HG03175 (cell line): ENCODE data around the gene PRSS22.

Experiments
- ATAC-seq: cut with Tn5 transposase; IDR thresholded peaks from one replicate; pipeline ENCODE4 v1.9.1; 2021; ENCODE audit warnings: mild to moderate bottlenecking, moderate library complexity; ENCODE audit not compliant: unreplicated experiment

Gene PRSS22

GRCh38 chr16:2852731-2853507, 5.1 kb downstream of the PRSS22 start:
- ATAC-seq: no peak

GRCh38 chr16:2852003-2852730, 5.8 kb downstream of the PRSS22 start:
- ATAC-seq: no peak

GRCh38 chr16:2848933-2849725, 8.8 kb downstream of the PRSS22 start:
- ATAC-seq: no peak

DNA sequence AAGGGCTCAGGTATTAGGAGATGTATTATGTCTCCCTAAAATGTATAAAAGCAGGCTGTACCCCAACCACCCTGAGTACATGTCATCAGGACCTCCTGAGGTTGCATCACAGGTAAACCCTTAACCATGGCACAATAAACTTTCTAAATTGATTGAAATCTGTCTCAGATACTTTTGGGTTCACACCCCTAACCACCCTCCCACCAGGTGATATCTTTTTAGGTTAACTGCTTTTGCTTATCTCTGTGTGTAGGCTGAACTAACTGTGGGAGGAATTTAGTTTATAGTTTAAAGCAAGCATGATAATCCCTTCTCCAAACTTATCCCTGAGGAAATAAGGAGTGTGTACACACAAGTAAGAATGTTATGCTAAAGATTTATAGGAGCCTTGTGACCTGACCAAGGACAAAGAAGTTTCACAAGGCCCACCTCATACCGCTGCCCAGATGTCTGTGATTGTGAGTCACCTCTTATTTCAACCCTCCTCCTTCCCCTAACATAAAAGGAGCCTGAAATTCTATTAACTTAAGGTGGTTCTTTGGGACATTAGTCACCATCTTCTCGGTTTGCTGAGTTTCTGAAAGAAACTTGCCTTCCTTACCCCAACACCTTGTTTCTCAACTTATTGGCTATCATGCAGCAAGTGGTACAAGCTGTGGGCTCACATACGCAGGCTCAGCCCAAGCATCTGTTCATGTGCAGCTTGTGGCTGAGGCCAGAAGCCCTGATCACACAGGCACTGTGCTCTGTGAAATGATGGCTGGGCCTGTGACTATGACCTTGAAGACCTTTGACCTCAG, 11.3 kb downstream of the PRSS22 start:
- no peak for ATAC-seq

DNA sequence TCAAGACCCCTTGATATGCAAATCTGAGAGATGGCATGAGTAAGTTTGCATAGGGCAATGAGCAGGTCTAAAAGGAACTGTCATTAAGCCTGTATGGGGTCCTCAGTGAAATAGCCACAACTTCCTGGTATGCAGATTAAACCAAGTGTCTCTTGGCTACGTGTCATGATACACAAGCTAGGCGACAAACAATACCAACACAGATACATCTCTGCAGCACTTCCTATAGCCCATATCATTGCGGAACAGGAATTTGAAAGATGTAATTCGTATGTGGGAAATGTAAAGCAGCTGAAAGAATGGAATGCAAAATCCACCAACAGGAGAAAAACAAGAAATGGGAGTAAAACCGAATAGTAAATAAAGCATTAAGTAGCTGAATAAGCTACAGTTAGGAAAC, 12.9 kb downstream of the PRSS22 start:
- no peak for ATAC-seq

DNA sequence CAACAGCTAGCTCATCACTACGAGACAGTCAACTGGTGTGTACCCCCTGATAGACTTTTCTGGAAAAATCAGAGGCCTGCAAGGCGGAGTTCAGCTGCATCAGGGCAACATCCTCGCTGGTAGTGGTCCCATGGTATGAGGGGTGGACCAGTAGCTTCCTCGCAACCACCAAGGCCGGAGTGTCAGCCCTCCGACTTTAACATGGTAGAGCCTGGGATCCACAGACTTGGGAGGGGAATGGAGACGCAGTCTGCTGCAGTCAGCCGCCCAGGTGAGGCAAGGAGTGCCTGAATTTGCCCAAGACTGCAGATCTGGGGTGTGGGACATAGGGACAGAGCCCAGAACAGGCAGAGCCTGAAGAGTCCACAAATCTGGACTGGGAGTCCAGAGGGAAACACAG, 14.4 kb downstream of the PRSS22 start:
- ATAC-seq: no peak

GRCh38 chr16:2842340-2843000, 15.5 kb downstream of the PRSS22 start:
- no peak for ATAC-seq

DNA sequence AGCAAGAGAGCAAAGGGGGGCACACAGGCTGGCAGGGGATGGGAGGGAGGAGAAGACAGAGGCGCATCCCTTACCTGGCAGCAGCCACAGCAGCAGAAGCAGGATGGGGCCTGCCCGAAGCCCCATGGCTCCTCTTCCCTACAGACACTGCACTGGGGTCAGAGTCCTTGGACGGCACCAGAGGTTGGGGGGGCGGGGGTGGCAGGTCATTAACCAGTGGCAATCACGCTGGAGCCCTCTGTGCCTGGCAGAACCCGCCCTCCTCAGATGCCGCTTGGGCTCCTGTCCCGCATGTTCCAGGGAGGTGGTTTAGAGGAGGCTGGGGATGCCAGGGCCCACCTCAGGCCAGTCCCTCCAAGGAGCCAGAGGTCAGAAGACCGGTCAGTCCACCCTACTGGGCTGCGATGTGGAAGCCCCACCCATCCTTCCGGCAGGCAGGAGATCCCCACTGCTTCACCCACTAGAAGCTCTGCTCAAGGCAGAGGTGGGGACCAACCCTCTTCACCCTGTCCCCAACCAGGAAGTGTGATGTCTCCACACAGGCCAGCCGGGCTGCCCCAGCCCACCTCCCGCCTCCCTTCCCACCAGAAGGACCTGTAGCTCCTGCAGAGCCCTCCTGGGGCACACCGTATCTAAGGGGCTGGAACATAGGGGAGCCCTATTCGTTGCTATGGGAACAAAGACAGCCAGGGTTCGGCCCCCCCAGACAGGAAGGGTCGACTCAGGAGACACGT, 16.2 kb downstream of the PRSS22 start:
- no peak for ATAC-seq

- ATAC-seq: no peak
Measured at GRCh38 chr16:2840914-2841313, 17.1 kb downstream of the PRSS22 start.

DNA sequence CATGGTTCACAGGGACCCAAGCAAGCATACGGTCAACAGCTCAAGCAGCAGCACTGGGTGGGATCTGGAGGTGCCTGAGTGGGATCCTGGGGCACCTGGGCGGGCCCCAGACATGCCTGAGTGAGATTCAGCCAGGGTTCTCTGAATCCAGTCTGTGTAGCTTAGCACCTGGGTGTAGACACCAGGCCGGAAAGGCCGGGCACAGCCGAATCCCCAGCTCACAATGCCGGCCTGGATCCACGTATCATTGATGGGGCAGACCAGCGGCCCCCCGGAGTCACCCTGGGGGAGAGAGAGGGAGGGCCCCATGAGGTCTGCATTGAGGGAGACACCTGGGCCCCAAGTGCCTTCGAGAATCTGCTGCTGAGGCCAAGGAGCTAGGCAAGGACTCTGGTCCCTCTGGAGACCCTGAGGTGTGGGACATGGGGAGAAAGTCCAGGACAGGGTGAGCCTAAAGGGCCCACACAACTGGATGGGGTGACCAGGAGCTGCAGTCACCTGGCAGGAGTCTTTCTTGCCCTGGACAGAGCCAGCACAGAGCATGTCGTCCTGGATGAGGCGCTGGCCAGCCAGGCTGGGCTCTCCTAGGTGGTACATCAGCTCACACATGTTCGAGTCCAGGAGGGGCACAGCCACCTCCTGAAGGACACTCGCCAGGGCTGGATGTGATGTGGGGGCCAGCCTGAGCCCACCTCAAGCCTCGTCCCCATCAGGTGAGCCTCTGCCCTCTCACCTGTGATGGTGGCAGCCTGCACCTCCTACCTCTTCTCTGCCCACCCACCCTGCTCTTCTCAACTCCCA, 18.1 kb downstream of the PRSS22 start:
- ATAC-seq: no peak

DNA sequence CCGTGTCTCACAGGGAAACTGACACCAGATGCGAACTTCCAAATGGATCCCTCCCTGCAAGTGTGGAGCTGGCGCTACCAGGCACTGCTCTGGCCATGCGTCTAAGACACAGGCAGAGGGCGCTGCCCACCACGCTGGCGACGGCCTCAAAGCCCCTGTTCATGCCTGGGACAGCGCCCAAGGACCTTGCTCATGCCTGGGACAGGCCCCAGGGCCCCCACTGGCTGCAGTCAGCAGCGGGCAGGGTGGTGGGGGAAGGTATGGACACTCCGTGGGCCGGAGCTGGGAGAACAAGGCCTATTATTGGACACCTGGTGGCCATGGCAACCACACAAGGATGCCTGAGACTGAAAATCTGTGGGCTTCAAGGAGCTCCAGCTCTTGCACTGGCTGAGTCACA, 19.0 kb downstream of the PRSS22 start:
- no peak for ATAC-seq

DNA sequence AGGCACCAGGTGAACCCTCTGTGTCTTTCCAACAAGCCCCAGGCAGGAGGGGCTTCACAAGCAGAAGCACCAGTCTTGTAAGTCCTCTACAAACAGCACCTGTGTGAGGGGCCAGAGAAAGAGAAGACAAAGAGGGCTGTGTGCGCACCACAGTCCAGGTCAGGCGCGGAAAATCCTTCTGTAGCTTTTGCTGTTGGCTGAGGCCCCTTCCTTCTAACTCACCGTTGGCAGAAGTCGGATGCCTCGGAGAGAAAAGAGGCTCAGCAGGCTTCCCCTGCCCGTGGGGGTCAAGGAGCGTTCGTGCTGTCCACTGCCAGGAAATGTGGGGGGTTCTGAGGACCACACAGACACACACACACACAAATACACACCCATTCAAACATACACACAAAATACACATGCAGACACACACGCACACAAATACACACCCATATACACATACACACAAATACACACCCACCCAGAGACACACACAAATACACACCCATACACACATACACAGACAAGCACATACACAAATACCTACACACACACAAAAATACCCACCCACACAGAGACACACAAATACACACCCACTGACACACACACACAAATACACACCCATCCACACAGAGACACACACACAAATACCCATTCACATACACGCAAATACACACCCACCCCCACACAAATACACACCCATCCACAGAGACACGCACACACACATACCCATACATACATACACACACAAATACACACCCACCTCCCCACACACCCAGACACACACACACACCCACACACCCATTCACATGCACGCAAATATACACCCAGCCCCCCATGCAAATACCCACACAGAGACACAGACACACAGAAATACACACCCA, 21.1 kb downstream of the PRSS22 start:
- no peak for ATAC-seq

DNA sequence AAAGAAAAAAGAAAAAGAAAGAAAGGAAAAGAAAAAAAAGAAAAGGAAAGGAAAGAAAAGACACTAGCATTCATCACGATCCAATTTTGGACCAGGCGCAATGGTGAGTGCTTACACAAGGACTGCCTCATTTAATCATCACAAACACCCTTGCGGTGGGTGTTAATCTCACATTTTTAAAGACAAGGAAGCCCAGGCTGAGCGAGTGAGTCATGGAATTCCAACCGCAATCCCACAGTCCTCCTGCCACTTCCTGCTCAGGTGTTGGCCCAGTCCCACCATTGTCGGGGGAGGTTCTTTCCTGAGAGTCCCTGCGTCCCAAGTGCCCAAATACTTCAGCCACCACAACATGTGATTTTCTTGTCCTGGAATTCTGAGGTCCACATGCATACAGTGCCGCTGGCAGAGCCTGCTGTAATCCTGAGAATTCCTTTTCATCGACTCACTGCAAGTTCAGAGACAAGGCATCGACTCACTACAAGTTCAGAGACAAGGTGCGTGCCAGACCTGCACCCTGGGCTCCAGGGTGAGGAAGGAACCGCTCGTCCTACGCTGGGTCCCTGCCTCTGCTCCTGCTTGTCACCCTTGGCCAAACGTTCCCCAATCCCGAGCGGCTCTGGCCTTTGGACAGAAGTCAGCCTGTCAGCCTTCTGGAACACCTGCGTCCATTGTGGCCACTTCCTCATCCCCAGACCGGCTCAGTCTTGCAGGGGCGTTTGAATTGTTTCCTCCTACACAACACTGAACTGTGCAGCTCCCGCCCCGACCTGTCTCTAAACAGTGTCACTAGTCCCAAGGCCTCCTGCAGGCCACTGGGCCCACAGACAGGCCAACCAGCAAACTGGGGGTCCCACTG, 22.1 kb downstream of the PRSS22 start:
- no peak for ATAC-seq

GRCh38 chr16:2834968-2835367, 23.0 kb downstream of the PRSS22 start:
- no peak for ATAC-seq

DNA sequence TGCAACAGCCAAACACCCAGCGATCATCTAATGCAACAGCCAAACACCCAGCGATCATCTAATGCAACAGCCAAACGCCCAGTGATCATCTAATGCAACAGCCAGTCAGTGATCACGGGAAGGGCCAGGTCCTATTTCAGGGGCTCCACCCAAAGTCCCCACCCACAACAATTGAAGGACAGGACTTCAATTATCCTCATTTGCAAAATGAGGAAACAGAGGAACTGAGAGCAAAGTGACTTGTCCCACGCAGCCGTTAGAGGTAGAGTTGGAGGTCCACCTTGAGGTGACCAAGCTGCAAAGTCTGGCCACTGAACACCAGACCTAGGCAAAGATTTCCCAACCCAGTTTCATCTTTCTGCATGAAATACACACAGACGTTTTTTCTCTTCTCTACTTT, 24.2 kb downstream of the PRSS22 start:
- no peak for ATAC-seq

DNA sequence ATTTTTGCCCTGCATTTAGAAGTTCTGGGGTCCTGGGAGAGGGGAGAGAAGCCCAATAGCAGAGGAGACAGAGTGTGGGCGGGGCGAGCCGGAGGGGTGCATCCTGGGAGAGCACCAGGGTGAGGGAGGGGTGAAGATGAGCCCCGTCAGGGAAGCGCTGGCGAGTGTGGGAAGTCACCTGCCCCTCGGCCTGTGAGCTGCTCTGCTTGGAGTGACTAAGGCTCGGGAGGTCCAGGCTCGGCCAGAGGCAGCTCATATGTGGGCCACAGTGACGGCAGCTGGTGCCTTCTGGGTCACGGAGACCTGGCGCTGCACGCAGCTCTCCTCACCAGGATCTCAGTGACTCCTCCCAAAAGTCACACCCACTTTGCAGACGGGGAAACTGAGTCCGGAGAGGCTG, 26.8 kb downstream of the PRSS22 start:
- ATAC-seq: no peak

- ATAC-seq: no peak
Measured at GRCh38 chr16:2830355-2830695, 27.6 kb downstream of the PRSS22 start.
